NK-92 treated with Interleukin-12 subunit alpha and Interleukin-12 subunit beta, amount 100 ng/mL, for 24 hours (cell line): Measurements from ENCODE around the gene PTPRN2.

ENCODE experiments used
- DNase-seq: peaks from one replicate; lab custom pipeline; 2025; lab: John Stamatoyannopoulos, UW

PTPRN2 gene

DNA sequence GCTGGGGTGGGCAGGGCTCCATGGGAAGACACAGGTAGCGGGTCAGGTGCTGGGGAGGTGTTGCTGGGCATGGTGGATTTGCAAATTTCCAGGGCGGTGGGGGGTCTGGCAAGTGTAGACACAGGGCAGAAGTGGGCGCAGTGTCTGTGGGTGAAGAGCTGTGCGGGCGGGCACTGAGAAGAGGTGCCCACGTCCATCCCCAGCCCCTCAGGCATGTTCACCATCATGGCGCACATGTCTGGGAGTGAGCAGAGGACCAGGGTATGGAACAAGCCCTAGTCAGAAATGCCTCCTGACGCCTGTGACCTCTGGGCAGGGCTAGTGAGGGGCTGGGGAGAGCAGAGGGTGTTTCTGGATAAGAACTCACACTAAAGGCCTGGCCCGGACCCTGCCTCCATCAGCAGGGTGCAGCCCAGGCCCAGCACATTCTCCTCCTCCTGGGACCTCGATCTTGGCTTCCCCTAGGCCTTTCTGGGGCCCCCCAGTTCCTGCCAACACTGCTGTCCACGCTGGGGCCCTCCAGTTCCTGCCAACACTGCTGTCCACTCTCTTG lies 612.9 kb downstream of the PTPRN2 start:
- DNase-seq, result no peak

DNA sequence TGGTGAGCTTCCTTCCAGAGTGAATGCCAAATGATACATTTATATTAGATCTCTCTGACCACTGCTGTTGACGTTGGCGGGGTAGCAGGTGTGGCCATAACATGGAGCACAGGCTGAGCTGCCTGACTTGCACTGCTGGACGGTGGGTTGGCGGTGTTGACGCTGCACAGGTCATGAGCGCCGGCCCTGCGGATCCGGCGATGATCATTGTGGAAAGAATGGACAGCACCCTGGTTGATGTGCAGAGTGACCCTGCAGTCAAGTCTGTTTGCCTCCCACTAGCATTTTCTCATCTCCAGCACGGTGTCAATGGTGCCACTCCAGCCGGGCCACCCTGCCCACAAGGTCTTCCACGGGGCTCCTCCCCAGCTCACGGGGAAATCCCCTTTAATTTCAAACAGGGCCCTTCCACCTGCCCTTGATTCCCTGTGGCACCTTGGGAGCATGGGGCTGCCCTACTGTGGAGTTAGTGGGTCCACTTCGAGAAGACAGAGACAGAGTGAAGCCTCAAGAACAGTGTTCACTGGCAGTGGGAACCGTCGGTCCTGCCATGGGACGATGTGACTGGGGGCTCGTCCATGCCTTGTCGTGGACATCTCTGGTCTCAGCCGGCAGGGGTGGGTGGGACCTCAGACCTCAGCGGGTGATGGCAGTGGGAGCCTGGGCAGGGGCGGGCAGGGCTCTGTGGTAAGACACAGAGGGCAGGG lies 613.5 kb downstream of the PTPRN2 start:
- DNase-seq, result no peak

DNA sequence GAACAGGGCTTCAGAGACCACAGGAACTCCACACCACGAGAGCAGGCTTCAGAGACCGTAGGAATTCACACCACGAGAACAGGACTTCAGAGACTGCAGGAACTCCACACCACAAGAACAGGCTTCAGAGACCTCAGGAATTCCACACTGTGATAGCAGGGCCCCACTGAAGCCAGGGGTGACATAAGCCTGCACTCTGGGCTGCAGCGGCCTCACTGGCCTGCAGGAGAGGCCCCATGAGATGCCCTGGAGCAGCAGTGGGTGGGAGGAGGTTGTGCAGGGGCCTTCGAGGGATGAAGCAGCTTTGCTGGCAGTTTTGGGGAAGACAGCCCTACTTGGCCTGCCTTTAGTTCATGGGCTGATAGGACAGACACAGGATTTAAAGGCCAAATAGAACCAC lies 614.7 kb downstream of the PTPRN2 start:
- no peak for DNase-seq

DNA sequence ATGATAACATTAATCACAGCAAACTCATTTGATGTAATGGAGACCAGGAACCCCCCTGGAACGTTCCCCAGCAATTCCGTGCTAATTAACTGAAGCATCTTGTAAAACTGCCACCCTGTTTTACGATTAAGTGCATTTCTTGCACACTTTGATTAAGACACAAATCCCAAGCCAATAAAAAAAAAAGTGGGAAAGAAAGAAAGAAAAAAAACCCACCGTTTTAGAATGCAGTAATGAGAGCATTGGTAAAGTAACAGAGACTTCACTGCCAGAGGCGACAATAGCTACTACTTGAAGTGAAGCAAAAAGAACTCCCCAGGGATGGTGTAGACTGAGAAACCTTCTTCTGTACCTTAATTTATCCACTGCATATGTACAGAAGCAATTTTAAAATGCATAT lies 616.1 kb downstream of the PTPRN2 start:
- DNase-seq, result no peak

DNA sequence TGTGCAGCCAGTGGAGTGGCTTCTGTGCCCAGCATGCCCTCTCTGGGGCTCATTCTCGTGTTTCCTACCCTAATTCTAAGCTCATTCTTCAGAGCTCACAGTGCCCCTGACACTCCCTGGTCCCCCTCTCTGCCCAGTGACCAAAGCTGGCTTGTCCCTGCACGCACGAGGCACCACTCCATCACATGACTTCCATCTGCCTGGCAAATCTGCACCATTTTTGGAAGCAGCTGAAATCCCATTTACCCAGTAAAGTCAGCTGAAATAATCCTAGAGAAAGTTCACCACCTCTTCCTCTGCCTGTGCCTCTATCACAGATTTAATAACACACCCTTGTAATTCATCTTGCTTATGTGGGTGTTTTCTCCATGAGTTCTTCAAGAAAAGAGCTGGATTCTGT lies 616.9 kb downstream of the PTPRN2 start:
- DNase-seq, result no peak

GRCh38 chr7:157969995-157970394 lies 617.6 kb downstream of the PTPRN2 start:
- no peak for DNase-seq

GRCh38 chr7:157966490-157966889 lies 621.1 kb downstream of the PTPRN2 start:
- no peak for DNase-seq

- DNase-seq, result no peak
Observed at GRCh38 chr7:157964521-157964920, 623.1 kb downstream of the PTPRN2 start.

- DNase-seq, result no peak
Observed at GRCh38 chr7:157964016-157964415, 623.6 kb downstream of the PTPRN2 start.

GRCh38 chr7:157963526-157963925 lies 624.1 kb downstream of the PTPRN2 start:
- no peak for DNase-seq

GRCh38 chr7:157962458-157963306 lies 624.9 kb downstream of the PTPRN2 start:
- no peak for DNase-seq

- no peak for DNase-seq
Observed at GRCh38 chr7:157961731-157962457, 625.7 kb downstream of the PTPRN2 start.

DNA sequence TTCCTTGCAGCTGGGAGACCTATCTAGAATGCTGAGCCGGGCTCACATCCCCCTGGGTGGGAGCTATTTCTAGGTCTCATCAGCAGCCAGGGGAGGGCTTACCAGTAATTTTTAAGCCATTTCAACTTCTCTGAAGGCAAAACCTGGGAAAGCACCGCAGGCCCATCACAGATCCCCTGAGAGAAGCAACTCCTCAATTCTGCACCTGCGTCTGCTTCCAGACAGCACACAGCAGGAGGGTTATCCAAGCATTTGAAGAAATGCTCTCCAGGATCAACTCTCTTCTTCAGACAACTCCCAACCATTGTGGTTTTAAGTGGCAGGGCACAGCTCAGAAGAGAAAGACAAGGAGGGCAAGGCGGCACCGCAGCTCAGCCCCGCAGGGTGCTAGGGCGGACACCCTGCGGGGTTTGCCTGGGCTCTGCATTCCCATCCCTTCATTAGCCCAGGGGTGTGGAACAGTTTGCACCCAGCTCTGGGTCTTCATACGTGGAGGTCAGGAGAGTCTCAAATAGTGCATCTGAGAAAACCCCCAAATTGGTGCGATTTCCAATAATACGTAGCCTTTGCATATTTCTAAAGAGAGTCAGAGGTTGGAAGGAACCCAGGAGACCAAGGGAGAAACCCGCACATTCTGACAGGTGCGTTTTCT lies 632.1 kb downstream of the PTPRN2 start:
- no peak for DNase-seq

- DNase-seq, result no peak
Observed at GRCh38 chr7:157954901-157955300, 632.7 kb downstream of the PTPRN2 start.

GRCh38 chr7:157952841-157953645 lies 634.6 kb downstream of the PTPRN2 start:
- DNase-seq, result no peak

DNA sequence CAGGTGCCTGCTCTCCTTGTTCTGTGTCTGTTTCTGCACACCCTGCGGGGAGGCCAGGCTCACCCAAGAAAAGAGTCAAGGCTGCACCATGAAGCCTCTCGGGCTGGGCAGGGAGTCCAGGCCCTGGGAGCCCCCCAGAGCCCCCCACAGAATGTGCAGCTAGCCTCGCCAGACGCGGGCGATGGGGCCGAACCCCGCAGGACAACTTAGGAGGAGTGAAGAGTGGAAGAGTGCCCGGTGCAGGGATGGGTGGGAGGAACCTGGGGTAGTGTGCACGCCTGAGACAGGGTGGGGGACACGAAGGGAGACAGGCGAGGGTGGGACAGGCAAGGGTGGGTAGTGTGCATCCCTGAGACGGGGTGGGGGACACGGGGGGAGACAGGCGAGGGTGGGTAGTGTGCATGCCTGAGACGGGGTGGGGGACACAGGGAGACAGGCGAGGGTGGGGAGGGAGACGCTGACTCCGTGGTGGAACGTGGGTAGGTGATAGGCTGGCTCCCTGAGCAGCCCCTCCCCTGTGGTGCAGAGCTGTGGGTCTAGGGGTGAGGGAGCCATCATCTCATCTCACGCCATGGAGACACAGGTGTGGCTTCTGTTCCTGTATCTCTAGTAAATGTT lies 635.5 kb downstream of the PTPRN2 start:
- DNase-seq, result no peak

GRCh38 chr7:157951300-157952049 lies 636.1 kb downstream of the PTPRN2 start:
- no peak for DNase-seq

GRCh38 chr7:157949711-157950110 lies 637.9 kb downstream of the PTPRN2 start:
- no peak for DNase-seq

GRCh38 chr7:157947504-157947903 lies 640.1 kb downstream of the PTPRN2 start:
- DNase-seq, result no peak
